ENCODE results near the gene OR2AE1. TPM values are rescaled to one million over a fixed set of nuclear protein-coding genes. Genes with fewer than 3 reads are reported as not detected.
"Not testable (repeated sequence)": the region's sequence is repeated elsewhere in the genome, so short reads cannot be mapped to it uniquely, and the experiment has no call there.

The OR2AE1 gene
- total RNA-seq, 6 donors from 2014 or later = 0.59 to 0.67 TPM; not detected in 4

GRCh38 chr7:99898836-99899235 lies 22.0 kb upstream of the OR2AE1 start:
- Histone ChIP-seq H3K9me3 (no peaks in the 10 kb centered on the region), H3K27ac (no peak overlapping the region), H3K4me3 (no peak overlapping the region), H3K27me3 (no peaks in the 10 kb centered on the region), H3K36me3 (peaks cover 22 to 59% (median 49%) of the 10 kb centered on the region in 4 donors), H3K4me1 (no peaks in the 10 kb centered on the region)
- no peak for DNase-seq
- 66 to 87% methylated on average over 3 of the region's 3 CpGs for WGBS, 2 donors
- ATAC-seq (ENCODE audit: low FRiP score in 2 of 2) = no peak
- TF ChIP-seq CTCF (IDR thresholded peaks at IDR 0.05) (no peak), EP300 (IDR thresholded peaks at IDR 0.05) (no peak), POLR2AphosphoS5 (IDR thresholded peaks at IDR 0.05) (no peak), POLR2A (IDR thresholded peaks at IDR 0.05) (no peak)

GRCh38 chr7:99898023-99898357 lies 21.2 kb upstream of the OR2AE1 start:
- ATAC-seq (ENCODE audit: low FRiP score in 2 of 2) (peak in 1 of 2 donors; percentile 37), DNase-seq (no peak)
- H3K27me3 ChIP-seq = no peaks in the 10 kb centered on the region
- WGBS, 2 donors = 93 to 100% methylated on average over 2 of the region's 2 CpGs
- H3K9me3 ChIP-seq = no peaks in the 10 kb centered on the region
- H3K4me3 ChIP-seq = no peak overlapping the region
- H3K36me3 ChIP-seq = peaks cover 13 to 51% (median 40%) of the 10 kb centered on the region in 4 donors
- H3K4me1 ChIP-seq = no peaks in the 10 kb centered on the region
- TF ChIP-seq EP300 (IDR thresholded peaks at IDR 0.05) = no peak
- TF ChIP-seq POLR2A (IDR thresholded peaks at IDR 0.05) = no peak
- TF ChIP-seq POLR2AphosphoS5 (IDR thresholded peaks at IDR 0.05) = no peak
- TF ChIP-seq CTCF (IDR thresholded peaks at IDR 0.05) = no peak
- no peak overlapping the region for H3K27ac ChIP-seq

- 88 to 92% methylated on average over 5 to 6 of the region's 6 CpGs for whole genome bisulfite sequencing, 2 donors
- Histone ChIP-seq H3K36me3 (peaks cover 13 to 46% (median 35%) of the 10 kb centered on the region in 4 donors), H3K9me3 (no peaks in the 10 kb centered on the region), H3K4me1 (no peaks in the 10 kb centered on the region), H3K27ac (no peak overlapping the region), H3K27me3 (no peaks in the 10 kb centered on the region), H3K4me3 (no peak overlapping the region)
- DNase-seq = no peak
- no peak for TF ChIP-seq EP300 (IDR thresholded peaks at IDR 0.05)
- TF ChIP-seq POLR2A (IDR thresholded peaks at IDR 0.05) = no peak
- no peak for TF ChIP-seq CTCF (IDR thresholded peaks at IDR 0.05)
- TF ChIP-seq POLR2AphosphoS5 (IDR thresholded peaks at IDR 0.05) = no peak
- ATAC-seq (ENCODE audit: low FRiP score in 2 of 2) = no peak
These were observed 20.6 kb upstream of the OR2AE1 start for GRCh38 chr7:99897322-99898022.

- H3K27me3 ChIP-seq = no peaks in the 10 kb centered on the region
- H3K27ac ChIP-seq = no peak overlapping the region
- no peaks in the 10 kb centered on the region for H3K9me3 ChIP-seq
- no peak for TF ChIP-seq POLR2A (IDR thresholded peaks at IDR 0.05)
- no peak for TF ChIP-seq CTCF (IDR thresholded peaks at IDR 0.05)
- TF ChIP-seq EP300 (IDR thresholded peaks at IDR 0.05) = no peak
- no peak for TF ChIP-seq POLR2AphosphoS5 (IDR thresholded peaks at IDR 0.05)
- DNase-seq (no peak), ATAC-seq (ENCODE audit: low FRiP score in 2 of 2) (no peak)
- H3K36me3 ChIP-seq = peaks cover 8 to 45% (median 17%) of the 10 kb centered on the region in 4 donors
- no peaks in the 10 kb centered on the region for H3K4me1 ChIP-seq
- H3K4me3 ChIP-seq = no peak overlapping the region
These were observed 17.9 kb upstream of the OR2AE1 start for GRCh38 chr7:99894738-99895137.

- no peak for DNase-seq
- Histone ChIP-seq H3K4me3 (no peak overlapping the region), H3K36me3 (peaks cover 3 to 35% (median 15%) of the 10 kb centered on the region in 4 donors), H3K27me3 (no peaks in the 10 kb centered on the region), H3K27ac (no peak overlapping the region), H3K4me1 (no peaks in the 10 kb centered on the region), H3K9me3 (no peaks in the 10 kb centered on the region)
- 68 to 85% methylated on average over 5 of the region's 5 CpGs for WGBS, 2 donors
- TF ChIP-seq EP300 (IDR thresholded peaks at IDR 0.05) (no peak), POLR2AphosphoS5 (IDR thresholded peaks at IDR 0.05) (no peak), CTCF (IDR thresholded peaks at IDR 0.05) (no peak), POLR2A (IDR thresholded peaks at IDR 0.05) (no peak)
- no peak for ATAC-seq (ENCODE audit: low FRiP score in 2 of 2)
These were observed 16.4 kb upstream of the OR2AE1 start for GRCh38 chr7:99893280-99893679.

GRCh38 chr7:99890348-99890747 lies 13.5 kb upstream of the OR2AE1 start:
- H3K36me3 ChIP-seq = peaks cover 3 to 30% (median 12%) of the 10 kb centered on the region in 4 donors
- H3K27ac ChIP-seq; H3K4me1 ChIP-seq; ATAC-seq (ENCODE audit: low FRiP score in 2 of 2); H3K27me3 ChIP-seq; DNase-seq; H3K9me3 ChIP-seq; H3K4me3 ChIP-seq: not testable (repeated sequence)
- WGBS, 2 donors = 92 to 93% methylated on average over 2 of the region's 2 CpGs

- ATAC-seq (ENCODE audit: low FRiP score in 2 of 2); H3K27me3 ChIP-seq; H3K27ac ChIP-seq; H3K4me1 ChIP-seq; H3K4me3 ChIP-seq; H3K9me3 ChIP-seq: not testable (repeated sequence)
- H3K36me3 ChIP-seq = peaks cover 3 to 30% (median 12%) of the 10 kb centered on the region in 4 donors
- peak in 1 of 2 donors; percentile 52 for DNase-seq
- 96 to 100% methylated on average over 1 to 5 of the region's 29 CpGs for WGBS, 2 donors
These were observed 11.5 kb upstream of the OR2AE1 start for GRCh38 chr7:99888366-99888765.

Measured in upper lobe of left lung (tissue), 6 donors.